HepG2 (cell line): Measurements from ENCODE around the gene ATP8A1. TPM values are rescaled to one million over a fixed set of nuclear protein-coding genes. Genes with fewer than 3 reads are reported as not detected.

ENCODE experiments used
- ATAC-seq: fragments of 200-7000 bp; cut with Tn5 transposase; 3 replicates; pipeline ENCODE4 v1.9.1; 2020; ENCODE audit warnings: mild to moderate bottlenecking, moderate library complexity
- BruUV-seq: library from RNA; stranded (reverse); fragments of 400-500 nt; replicated peaks from 2 replicates; lab custom pipeline; 2021; lab: Mats Ljungman, UMichigan
- CTCF ChIA-PET: fragments of 300-600 bp; formaldehyde crosslinking; extraction: SDS; loops from one replicate; lab custom pipeline; 2021; ENCODE audit warnings: low total read pairs, inconsistent platforms, low intra/inter-chr PET ratio; lab: Yijun Ruan, JAX
- POLR2A ChIA-PET: fragments of 350-600 bp; sonication (Branson Sonifier 250); formaldehyde crosslinking; loops from one replicate; lab custom pipeline; 2020; ENCODE audit warnings: antibody characterized with exemption, inconsistent platforms; lab: Yijun Ruan, JAX
- DNase-seq: peaks from one replicate; pipeline ENCODE4 v3.0.0-alpha.2; 2015; ENCODE audit warnings: low spot score
- FAIRE-seq: peaks from 3 replicates; lab custom pipeline; 2011; peaks lifted over from hg19 to GRCh38; lab: Jason Lieb, UNC
- H2AFZ ChIP-seq: one replicate; pipeline ENCODE4 v1.6.1; 2011; ENCODE audit warnings: low read length, inconsistent platforms
- H3K27ac ChIP-seq: fragments of 300-600 bp; 3 replicates; pipeline ENCODE4 v1.8.0; 2011; ENCODE audit warnings: mixed run types, mild to moderate bottlenecking, mixed read lengths, low read length, inconsistent platforms; ENCODE audit not compliant: insufficient read depth; ENCODE audit errors: extremely low read length
- H3K27me3 ChIP-seq, 2 experiments: fragments of 200-600 bp in 1 of 2; 2 replicates in 1 of 2; 3 replicates in 1 of 2; pipeline versions ENCODE4 v1.6.0 to v1.8.0; 2011; ENCODE audit warnings: low read length in 2 of 2, mild to moderate bottlenecking in 2 of 2, moderate library complexity in 2 of 2, inconsistent platforms in 1 of 2; ENCODE audit not compliant: insufficient read depth in 2 of 2, control insufficient read depth in 1 of 2
- H3K36me3 ChIP-seq, 2 experiments: fragments of 200-600 bp in 1 of 2; replicated peaks in 1 of 2; 2 replicates in 1 of 2; 3 replicates in 1 of 2; pipeline versions ENCODE4 v1.5.1 to v1.8.0; 2011; ENCODE audit warnings: low read length in 2 of 2, inconsistent platforms in 1 of 2; ENCODE audit not compliant: insufficient read depth in 2 of 2, control insufficient read depth in 1 of 2
- H3K4me1 ChIP-seq: 2 replicates; pipeline ENCODE4 v1.5.1; 2012; ENCODE audit warnings: low read length, inconsistent platforms; ENCODE audit not compliant: insufficient read depth
- H3K4me2 ChIP-seq: 2 replicates; pipeline ENCODE4 v1.6.0; 2011; ENCODE audit warnings: low read depth, low read length, inconsistent platforms
- H3K4me3 ChIP-seq, 3 experiments: fragments of 200-600 bp in 1 of 3; sonication (generic), shearing (Covaris generic) in 1 of 3; replicated peaks in 1 of 3; 2 replicates each; pipeline ENCODE4 v1.5.1; 2011 to 2016; ENCODE audit warnings: low read length in 3 of 3, inconsistent platforms in 2 of 3, low read depth in 2 of 3, mild to moderate bottlenecking in 2 of 3, control low read depth in 1 of 3, mixed read lengths in 1 of 3; ENCODE audit not compliant: insufficient read depth in 1 of 3
- H3K79me2 ChIP-seq: one replicate; pipeline ENCODE4 v1.6.1; 2011; ENCODE audit warnings: low read length, inconsistent platforms; ENCODE audit not compliant: insufficient read depth
- H3K9ac ChIP-seq: 2 replicates; pipeline ENCODE4 v1.6.0; 2011; ENCODE audit warnings: mild to moderate bottlenecking, low read depth, low read length, inconsistent platforms; ENCODE audit not compliant: insufficient read depth
- H3K9me3 ChIP-seq: 2 replicates; pipeline ENCODE4 v1.5.1; 2012; ENCODE audit warnings: mild to moderate bottlenecking, low read length
- H4K20me1 ChIP-seq: 2 replicates; pipeline ENCODE4 v1.6.0; 2011; ENCODE audit warnings: inconsistent platforms, mild to moderate bottlenecking, low read length, moderate library complexity; ENCODE audit not compliant: insufficient read depth
- EP300 ChIP-seq, 3 experiments: sonication (generic) in 1 of 3; formaldehyde crosslinking in 1 of 3; IDR thresholded peaks; 2 replicates each; pipeline versions ENCODE4 v1.5.1 to v1.6.1; 2011 to 2020; ENCODE audit warnings: low read depth in 2 of 3, low read length in 2 of 3, borderline replicate concordance in 1 of 3, improper control_type of control experiment in 1 of 3, mild to moderate bottlenecking in 1 of 3, missing genetic modification reagents in 1 of 3, moderate library complexity in 1 of 3
- HNRNPH1 ChIP-seq: fragments of 200-400 bp; formaldehyde crosslinking; optimal IDR thresholded peaks from 2 replicates; pipeline ENCODE3; 2017; ENCODE audit warnings: mild to moderate bottlenecking, low read depth, low read length
- IKZF1 ChIP-seq: fragments of 450-650 bp; IDR thresholded peaks from 2 replicates; pipeline ENCODE4 v1.7.1; 2016
- MED8 ChIP-seq: sonication (generic); formaldehyde crosslinking; IDR thresholded peaks from 2 replicates; pipeline ENCODE4 v1.8.1; 2023; ENCODE audit warnings: mild to moderate bottlenecking, missing genetic modification reagents; ENCODE audit not compliant: insufficient replicate concordance
- SALL1 ChIP-seq: sonication (generic); formaldehyde crosslinking; IDR thresholded peaks from 2 replicates; pipeline ENCODE4 v1.8.0; 2022; ENCODE audit warnings: mild to moderate bottlenecking, missing genetic modification reagents
- SAP130 ChIP-seq: IDR thresholded peaks from 2 replicates; pipeline ENCODE4 v1.6.1; 2016; ENCODE audit warnings: low read depth
- TEAD3 ChIP-seq: optimal IDR thresholded peaks from 2 replicates; pipeline ENCODE3; 2016; ENCODE audit warnings: borderline replicate concordance
- ZIK1 ChIP-seq: sonication (generic); formaldehyde crosslinking; IDR thresholded peaks from 2 replicates; pipeline ENCODE4 v1.5.0; 2020; ENCODE audit warnings: mild to moderate bottlenecking, low read depth, missing genetic modification reagents, borderline replicate concordance
- ZNF143 ChIP-seq: sonication (generic); formaldehyde crosslinking; IDR thresholded peaks from 2 replicates; pipeline ENCODE4 v1.4.0; 2020; ENCODE audit warnings: missing genetic modification reagents
- ZNF17 ChIP-seq: sonication (generic); formaldehyde crosslinking; IDR thresholded peaks from 2 replicates; pipeline ENCODE4 v1.5.0; 2020; ENCODE audit warnings: mild to moderate bottlenecking, missing genetic modification reagents
- ZNF546 ChIP-seq: sonication (generic); formaldehyde crosslinking; conservative IDR thresholded peaks from 2 replicates; pipeline ENCODE4 v1.8.1; 2023; ENCODE audit warnings: mild to moderate bottlenecking, missing genetic modification reagents
- ZNF547 ChIP-seq: sonication (generic); formaldehyde crosslinking; IDR thresholded peaks from 2 replicates; pipeline ENCODE4 v1.5.1; 2020; ENCODE audit warnings: mild to moderate bottlenecking, missing genetic modification reagents
- ZNF737 ChIP-seq: sonication (generic); formaldehyde crosslinking; IDR thresholded peaks from 2 replicates; pipeline ENCODE4 v1.5.0; 2020; ENCODE audit warnings: missing genetic modification reagents, mild to moderate bottlenecking, borderline replicate concordance
- WGBS: methylation state at CpG from one replicate; pipeline ENCODE4 v1.1.6; 2017; ENCODE audit warnings: low lambda C conversion rate; 5-methylcytosine and 5-hydroxymethylcytosine counted together
- in situ Hi-C: cut with HindIII; loops from 2 replicates; pipeline ENCODE4 v1.10.0; 2017; ENCODE audit warnings: low pct_unique_long_range_greater_than_20kb; ENCODE audit not compliant: extremely low pct_ligation_motif_present
- intact Hi-C: fragments of 100-400 bp; cut with micrococcal nuclease; formaldehyde crosslinking; loops from one replicate; pipeline ENCODE4 v1.10.0; 2022; ENCODE audit not compliant: unreplicated experiment
- polyA plus RNA-seq, 8 experiments: library from polyadenylated mRNA; depleted of rRNA in 3 of 8; stranded (reverse) in 7 of 8; unstranded in 1 of 8; fragments of >200 nt; fragmentation: Illumina TruSeq in 4 of 8; extraction: Trizol in 4 of 8; gene quantifications; 2 replicates each; pipeline versions ENCODE4 v1.2.1 to v1.2.3, GENCODE V29; 2011 to 2016; ENCODE audit warnings: low read depth in 4 of 8, missing spikeins in 1 of 8, mixed read lengths in 1 of 8; ENCODE audit not compliant: insufficient read depth in 1 of 8
- total RNA-seq, 5 experiments: library from RNA; depleted of rRNA; stranded (reverse); fragments of >200 nt; fragmentation: Illumina TruSeq; extraction: Trizol; gene quantifications; 2 replicates each; pipeline ENCODE4 v1.2.3, GENCODE V29; 2016; ENCODE audit warnings: low read depth in 1 of 5
- TF ChIP-seq, protein P1 (sequence below): IDR thresholded peaks from 2 replicates; pipeline ENCODE4 v1.6.1; 2016; ENCODE audit warnings: low read depth
- TF ChIP-seq, protein P2 (sequence below): sonication (generic); formaldehyde crosslinking; IDR thresholded peaks from 2 replicates; pipeline ENCODE4 v1.4.0; 2020; ENCODE audit warnings: missing genetic modification reagents
- TF ChIP-seq, protein P3 (sequence below): sonication (generic); formaldehyde crosslinking; IDR thresholded peaks from 2 replicates; pipeline ENCODE4 v1.5.0; 2020; ENCODE audit warnings: missing genetic modification reagents

The ATP8A1 gene
- total and polyA plus RNA-seq, 2 of the 13 experiments (the other 11 are each of a cell fraction or from before 2014, with no cell fraction given): 1.7 to 6.2 TPM

DNA sequence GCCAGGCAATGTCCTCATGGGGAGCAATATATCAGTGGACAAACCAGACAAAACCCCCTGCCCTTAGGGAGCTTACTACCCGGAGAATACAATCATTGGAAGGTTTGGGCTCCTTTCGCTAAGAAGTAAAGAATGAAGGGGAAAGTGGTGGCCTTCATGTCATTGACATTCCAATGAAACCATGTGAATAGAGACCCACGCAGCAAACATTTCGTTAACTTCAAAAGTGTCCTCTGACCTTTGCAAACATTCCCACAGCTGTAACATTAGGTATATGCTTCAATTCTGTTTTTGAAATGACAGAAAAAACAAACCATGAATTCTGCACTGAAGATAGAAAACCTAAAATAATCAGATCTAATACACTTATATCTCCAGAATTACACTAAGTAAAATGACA, 7.0 kb downstream of the ATP8A1 start:
- ChIA-PET CTCF (no interaction called here), POLR2A (no interaction called here)
- ATAC-seq (peak; percentile 72), FAIRE-seq (no peak), DNase-seq (peak; percentile 2)
- Histone ChIP-seq H3K4me3 (no peak overlapping the region), H3K27me3 (no peaks in the 10 kb centered on the region), H3K4me1 (peaks cover 22% of the 10 kb centered on the region), H3K9ac (no peak overlapping the region), H3K9me3 (no peaks in the 10 kb centered on the region), H2AFZ (no peak overlapping the region), H3K4me2 (no peak overlapping the region; the same call in 1 of the 2 replicates), H4K20me1 (no peaks in the 10 kb centered on the region), H3K79me2 (no peaks in the 10 kb centered on the region), H3K36me3 (no peaks in the 10 kb centered on the region), H3K27ac (no peak overlapping the region)
- in situ Hi-C loops: no loop called here
- WGBS: 9% methylated on average over 4 of the region's 4 CpGs
- intact Hi-C loops: no loop called here
- no TSS peak for BruUV-seq
- TF ChIP-seq EP300 (IDR thresholded peaks at IDR 0.05; ENCODE audit: low read depth in 2 of 2, low read length in 2 of 2): no peak
- TF ChIP-seq EP300 (CRISPR knock-in tag; IDR thresholded peaks at IDR 0.05; ENCODE audit: borderline replicate concordance): no peak
- TF ChIP-seq, protein P1, sequence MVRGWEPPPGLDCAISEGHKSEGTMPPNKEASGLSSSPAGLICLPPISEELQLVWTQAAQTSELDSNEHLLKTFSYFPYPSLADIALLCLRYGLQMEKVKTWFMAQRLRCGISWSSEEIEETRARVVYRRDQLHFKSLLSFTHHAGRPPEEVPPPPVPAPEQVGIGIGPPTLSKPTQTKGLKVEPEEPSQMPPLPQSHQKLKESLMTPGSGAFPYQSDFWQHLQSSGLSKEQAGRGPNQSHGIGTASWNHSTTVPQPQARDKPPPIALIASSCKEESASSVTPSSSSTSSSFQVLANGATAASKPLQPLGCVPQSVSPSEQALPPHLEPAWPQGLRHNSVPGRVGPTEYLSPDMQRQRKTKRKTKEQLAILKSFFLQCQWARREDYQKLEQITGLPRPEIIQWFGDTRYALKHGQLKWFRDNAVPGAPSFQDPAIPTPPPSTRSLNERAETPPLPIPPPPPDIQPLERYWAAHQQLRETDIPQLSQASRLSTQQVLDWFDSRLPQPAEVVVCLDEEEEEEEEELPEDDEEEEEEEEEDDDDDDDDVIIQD (CRISPR knock-in tag): peak; percentile 74; the same call in 1 of the 2 replicates
- peak; percentile 42; the same call in 1 of the 2 replicates for TF ChIP-seq SAP130
- TF ChIP-seq ZIK1 (CRISPR knock-in tag): no peak
- TF ChIP-seq, protein P2, sequence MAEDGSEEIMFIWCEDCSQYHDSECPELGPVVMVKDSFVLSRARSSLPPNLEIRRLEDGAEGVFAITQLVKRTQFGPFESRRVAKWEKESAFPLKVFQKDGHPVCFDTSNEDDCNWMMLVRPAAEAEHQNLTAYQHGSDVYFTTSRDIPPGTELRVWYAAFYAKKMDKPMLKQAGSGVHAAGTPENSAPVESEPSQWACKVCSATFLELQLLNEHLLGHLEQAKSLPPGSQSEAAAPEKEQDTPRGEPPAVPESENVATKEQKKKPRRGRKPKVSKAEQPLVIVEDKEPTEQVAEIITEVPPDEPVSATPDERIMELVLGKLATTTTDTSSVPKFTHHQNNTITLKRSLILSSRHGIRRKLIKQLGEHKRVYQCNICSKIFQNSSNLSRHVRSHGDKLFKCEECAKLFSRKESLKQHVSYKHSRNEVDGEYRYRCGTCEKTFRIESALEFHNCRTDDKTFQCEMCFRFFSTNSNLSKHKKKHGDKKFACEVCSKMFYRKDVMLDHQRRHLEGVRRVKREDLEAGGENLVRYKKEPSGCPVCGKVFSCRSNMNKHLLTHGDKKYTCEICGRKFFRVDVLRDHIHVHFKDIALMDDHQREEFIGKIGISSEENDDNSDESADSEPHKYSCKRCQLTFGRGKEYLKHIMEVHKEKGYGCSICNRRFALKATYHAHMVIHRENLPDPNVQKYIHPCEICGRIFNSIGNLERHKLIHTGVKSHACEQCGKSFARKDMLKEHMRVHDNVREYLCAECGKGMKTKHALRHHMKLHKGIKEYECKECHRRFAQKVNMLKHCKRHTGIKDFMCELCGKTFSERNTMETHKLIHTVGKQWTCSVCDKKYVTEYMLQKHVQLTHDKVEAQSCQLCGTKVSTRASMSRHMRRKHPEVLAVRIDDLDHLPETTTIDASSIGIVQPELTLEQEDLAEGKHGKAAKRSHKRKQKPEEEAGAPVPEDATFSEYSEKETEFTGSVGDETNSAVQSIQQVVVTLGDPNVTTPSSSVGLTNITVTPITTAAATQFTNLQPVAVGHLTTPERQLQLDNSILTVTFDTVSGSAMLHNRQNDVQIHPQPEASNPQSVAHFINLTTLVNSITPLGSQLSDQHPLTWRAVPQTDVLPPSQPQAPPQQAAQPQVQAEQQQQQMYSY (CRISPR knock-in tag): no peak
- TF ChIP-seq ZNF143 (CRISPR knock-in tag): no peak
- no peak for TF ChIP-seq ZNF17
- no peak for TF ChIP-seq ZNF737 (CRISPR knock-in tag)
- no peak for TF ChIP-seq HNRNPH1
- TF ChIP-seq, protein P3, sequence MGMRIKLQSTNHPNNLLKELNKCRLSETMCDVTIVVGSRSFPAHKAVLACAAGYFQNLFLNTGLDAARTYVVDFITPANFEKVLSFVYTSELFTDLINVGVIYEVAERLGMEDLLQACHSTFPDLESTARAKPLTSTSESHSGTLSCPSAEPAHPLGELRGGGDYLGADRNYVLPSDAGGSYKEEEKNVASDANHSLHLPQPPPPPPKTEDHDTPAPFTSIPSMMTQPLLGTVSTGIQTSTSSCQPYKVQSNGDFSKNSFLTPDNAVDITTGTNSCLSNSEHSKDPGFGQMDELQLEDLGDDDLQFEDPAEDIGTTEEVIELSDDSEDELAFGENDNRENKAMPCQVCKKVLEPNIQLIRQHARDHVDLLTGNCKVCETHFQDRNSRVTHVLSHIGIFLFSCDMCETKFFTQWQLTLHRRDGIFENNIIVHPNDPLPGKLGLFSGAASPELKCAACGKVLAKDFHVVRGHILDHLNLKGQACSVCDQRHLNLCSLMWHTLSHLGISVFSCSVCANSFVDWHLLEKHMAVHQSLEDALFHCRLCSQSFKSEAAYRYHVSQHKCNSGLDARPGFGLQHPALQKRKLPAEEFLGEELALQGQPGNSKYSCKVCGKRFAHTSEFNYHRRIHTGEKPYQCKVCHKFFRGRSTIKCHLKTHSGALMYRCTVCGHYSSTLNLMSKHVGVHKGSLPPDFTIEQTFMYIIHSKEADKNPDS: no peak
- TF ChIP-seq MED8 (CRISPR knock-in tag): no peak
- TF ChIP-seq SALL1 (CRISPR knock-in tag): peak; percentile 27; the same call in 1 of the 2 replicates
- no peak for TF ChIP-seq ZNF546 (CRISPR knock-in tag)
- TF ChIP-seq TEAD3: peak; percentile 45
- TF ChIP-seq ZNF547 (CRISPR knock-in tag): no peak
- no peak for TF ChIP-seq IKZF1
